Loucy (cell line): ENCODE data around the gene IMPACT.

Experiments used
- H2AFZ ChIP-seq: fragments of 200-600 bp; sonication (generic); 2 replicates; pipeline ENCODE4 v1.6.0; 2016; ENCODE audit warnings: antibody characterized with exemption, mild to moderate bottlenecking, low read length, moderate library complexity
- H3F3A ChIP-seq: fragments of 200-600 bp; 2 replicates; pipeline ENCODE4 v1.6.0; 2016; ENCODE audit warnings: antibody characterized with exemption, low read depth, mild to moderate bottlenecking
- H3K27me3 ChIP-seq: fragments of 200-600 bp; sonication (generic); 2 replicates; pipeline ENCODE4 v1.6.1; 2014; ENCODE audit warnings: low read length, mild to moderate bottlenecking; ENCODE audit not compliant: insufficient read depth, poor library complexity, severe bottlenecking
- H3K36me3 ChIP-seq: fragments of 200-600 bp; sonication (generic); 2 replicates; pipeline ENCODE4 v1.6.1; 2016; ENCODE audit warnings: low read length; ENCODE audit not compliant: insufficient read depth
- H3K4me1 ChIP-seq: fragments of 200-600 bp; sonication (generic); 2 replicates; pipeline ENCODE4 v1.5.1; 2014; ENCODE audit warnings: low read length, mild to moderate bottlenecking; ENCODE audit not compliant: insufficient read depth, poor library complexity, severe bottlenecking
- H3K4me2 ChIP-seq: fragments of 200-600 bp; sonication (generic); 2 replicates; pipeline ENCODE4 v1.6.0; 2014; ENCODE audit warnings: antibody characterized with exemption, low read length, low read depth, mild to moderate bottlenecking; ENCODE audit not compliant: poor library complexity, severe bottlenecking
- H3K4me3 ChIP-seq: fragments of 200-600 bp; sonication (generic); 2 replicates; pipeline ENCODE4 v1.5.1; 2014; ENCODE audit warnings: low read length, mild to moderate bottlenecking, mixed read lengths; ENCODE audit not compliant: poor library complexity, severe bottlenecking
- H3K79me2 ChIP-seq: fragments of 200-600 bp; sonication (generic); 2 replicates; pipeline ENCODE4 v1.6.1; 2014; ENCODE audit warnings: low read length; ENCODE audit not compliant: insufficient read depth
- H3K9ac ChIP-seq: fragments of 200-600 bp; sonication (generic); 2 replicates; pipeline ENCODE4 v1.6.0; 2014; ENCODE audit warnings: mild to moderate bottlenecking, low read depth, low read length, moderate library complexity; ENCODE audit not compliant: poor library complexity, severe bottlenecking
- H3K9me2 ChIP-seq: fragments of 200-600 bp; sonication (generic); replicated peaks from 2 replicates; pipeline ENCODE4 v1.6.1; 2016; ENCODE audit warnings: low read depth, low read length, mixed read lengths
- H3K9me3 ChIP-seq: fragments of 200-600 bp; sonication (generic); 2 replicates; pipeline ENCODE4 v1.6.1; 2014; ENCODE audit warnings: mild to moderate bottlenecking, antibody characterized with exemption, low read length, low read depth; ENCODE audit not compliant: insufficient read depth
- H4K20me1 ChIP-seq: fragments of 200-600 bp; sonication (generic); 2 replicates; pipeline ENCODE4 v1.6.0; 2014; ENCODE audit warnings: antibody characterized with exemption, low read length, mild to moderate bottlenecking; ENCODE audit not compliant: insufficient read depth, poor library complexity, severe bottlenecking
- EZH2phosphoT487 ChIP-seq: fragments of 200-600 bp; IDR thresholded peaks from 2 replicates; pipeline ENCODE4 v1.6.1; 2018; ENCODE audit warnings: antibody characterized with exemption, mild to moderate bottlenecking, moderate library complexity, borderline replicate concordance
- TF ChIP-seq, protein P1 (sequence below): fragments of 200-600 bp; sonication (generic); conservative IDR thresholded peaks from 2 replicates; pipeline ENCODE4 v1.5.1; 2014; ENCODE audit warnings: mild to moderate bottlenecking, antibody characterized with exemption, low read length

Gene IMPACT

GRCh38 chr18:24395049-24395795 is 31.2 kb upstream of the IMPACT start:
- H3K4me3 ChIP-seq: peak overlapping the region; percentile 11
- H4K20me1 ChIP-seq: peaks cover 13% of the 10 kb centered on the region
- H3K4me2 ChIP-seq: peak overlapping the region; percentile 40
- no peaks in the 10 kb centered on the region for H3F3A ChIP-seq
- peaks cover 22% of the 10 kb centered on the region for H3K4me1 ChIP-seq
- TF ChIP-seq, protein P1, sequence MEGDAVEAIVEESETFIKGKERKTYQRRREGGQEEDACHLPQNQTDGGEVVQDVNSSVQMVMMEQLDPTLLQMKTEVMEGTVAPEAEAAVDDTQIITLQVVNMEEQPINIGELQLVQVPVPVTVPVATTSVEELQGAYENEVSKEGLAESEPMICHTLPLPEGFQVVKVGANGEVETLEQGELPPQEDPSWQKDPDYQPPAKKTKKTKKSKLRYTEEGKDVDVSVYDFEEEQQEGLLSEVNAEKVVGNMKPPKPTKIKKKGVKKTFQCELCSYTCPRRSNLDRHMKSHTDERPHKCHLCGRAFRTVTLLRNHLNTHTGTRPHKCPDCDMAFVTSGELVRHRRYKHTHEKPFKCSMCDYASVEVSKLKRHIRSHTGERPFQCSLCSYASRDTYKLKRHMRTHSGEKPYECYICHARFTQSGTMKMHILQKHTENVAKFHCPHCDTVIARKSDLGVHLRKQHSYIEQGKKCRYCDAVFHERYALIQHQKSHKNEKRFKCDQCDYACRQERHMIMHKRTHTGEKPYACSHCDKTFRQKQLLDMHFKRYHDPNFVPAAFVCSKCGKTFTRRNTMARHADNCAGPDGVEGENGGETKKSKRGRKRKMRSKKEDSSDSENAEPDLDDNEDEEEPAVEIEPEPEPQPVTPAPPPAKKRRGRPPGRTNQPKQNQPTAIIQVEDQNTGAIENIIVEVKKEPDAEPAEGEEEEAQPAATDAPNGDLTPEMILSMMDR: no peak
- no peak for TF ChIP-seq EZH2phosphoT487
- H3K36me3 ChIP-seq: no peaks in the 10 kb centered on the region
- peaks cover 31% of the 10 kb centered on the region for H3K79me2 ChIP-seq
- H3K9ac ChIP-seq: peak overlapping the region; percentile 3
- no peaks in the 10 kb centered on the region for H3K9me2 ChIP-seq
- no peaks in the 10 kb centered on the region for H3K27me3 ChIP-seq
- H3K9me3 ChIP-seq: no peaks in the 10 kb centered on the region
- no peak overlapping the region for H2AFZ ChIP-seq

DNA sequence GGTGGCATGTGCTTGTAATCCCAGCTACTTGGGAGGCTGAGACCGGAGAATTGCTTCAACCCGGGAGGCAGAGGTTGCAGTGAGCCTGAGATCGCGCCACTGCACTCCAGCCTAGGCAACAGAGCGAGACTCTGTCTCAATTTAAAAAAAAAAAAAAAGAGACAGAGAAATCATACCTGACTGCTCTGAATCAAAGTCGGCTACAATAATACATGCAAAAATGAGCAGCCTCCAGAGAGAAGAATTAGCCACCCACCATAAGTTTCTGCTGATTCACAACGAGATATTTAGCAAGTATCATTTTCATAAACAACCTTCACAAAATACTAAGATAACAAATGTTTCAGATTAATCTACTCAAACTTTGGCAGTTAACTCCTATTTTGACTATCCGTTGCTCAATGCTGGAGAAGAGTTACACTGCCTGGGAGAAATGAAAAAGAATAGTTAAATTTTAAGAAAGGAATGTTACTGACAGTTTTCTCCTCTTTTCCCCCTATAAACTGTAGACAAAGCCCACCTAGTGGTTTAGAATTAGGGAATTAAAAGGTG is 30.3 kb upstream of the IMPACT start:
- no peaks in the 10 kb centered on the region for H3K27me3 ChIP-seq
- peak overlapping the region; percentile 75 for H3K4me2 ChIP-seq
- peaks cover 13% of the 10 kb centered on the region for H4K20me1 ChIP-seq
- no peaks in the 10 kb centered on the region for H3K9me2 ChIP-seq
- H3K79me2 ChIP-seq: peaks cover 31% of the 10 kb centered on the region
- peaks cover 26% of the 10 kb centered on the region for H3K4me1 ChIP-seq
- H3K9me3 ChIP-seq: no peaks in the 10 kb centered on the region
- peak overlapping the region; percentile 86 for H3K4me3 ChIP-seq
- peak overlapping the region; percentile 86 for H3K9ac ChIP-seq
- H3K36me3 ChIP-seq: no peaks in the 10 kb centered on the region
- no peak for TF ChIP-seq EZH2phosphoT487
- TF ChIP-seq, protein P1: no peak
- H3F3A ChIP-seq: no peaks in the 10 kb centered on the region
- no peak overlapping the region for H2AFZ ChIP-seq

DNA sequence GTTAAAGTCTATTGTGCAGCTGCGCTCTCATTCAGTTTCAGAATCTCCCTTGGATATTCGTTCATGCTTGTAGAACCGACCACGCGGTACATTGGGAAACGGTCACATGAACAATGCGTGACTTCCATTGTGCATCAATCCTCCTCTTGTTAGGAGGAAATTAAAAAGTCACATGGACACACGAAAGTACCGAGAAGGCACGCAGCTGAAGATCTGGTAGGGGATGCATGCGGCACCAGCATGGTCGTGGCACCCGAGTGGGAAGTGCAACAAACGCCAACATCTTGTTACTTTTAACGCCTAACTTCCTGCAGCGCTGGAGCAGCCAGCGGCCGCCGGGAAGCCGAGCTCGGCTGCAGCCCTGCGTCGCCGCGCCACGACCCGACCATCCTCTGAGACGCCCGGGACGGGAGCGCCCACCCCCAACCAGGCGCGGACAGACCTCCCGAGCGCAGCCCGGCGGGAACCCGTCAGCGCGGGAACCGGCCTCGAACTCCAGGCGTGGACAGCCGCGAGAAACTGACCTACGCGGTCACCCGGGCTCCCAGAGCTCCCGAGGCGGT is 29.3 kb upstream of the IMPACT start:
- peaks cover 31% of the 10 kb centered on the region for H3K79me2 ChIP-seq
- peak overlapping the region; percentile 86 for H3K4me3 ChIP-seq
- no peaks in the 10 kb centered on the region for H3K27me3 ChIP-seq
- H3K4me2 ChIP-seq: peak overlapping the region; percentile 75
- no peaks in the 10 kb centered on the region for H3K36me3 ChIP-seq
- H3K4me1 ChIP-seq: peaks cover 26% of the 10 kb centered on the region
- peak overlapping the region; percentile 86 for H3K9ac ChIP-seq
- H3F3A ChIP-seq: no peaks in the 10 kb centered on the region
- peaks cover 13% of the 10 kb centered on the region for H4K20me1 ChIP-seq
- H3K9me3 ChIP-seq: no peaks in the 10 kb centered on the region
- no peaks in the 10 kb centered on the region for H3K9me2 ChIP-seq
- peak overlapping the region; percentile 87 for H2AFZ ChIP-seq
- TF ChIP-seq EZH2phosphoT487: no peak
- TF ChIP-seq, protein P1: no peak
